IMR-90 (cell line): Measurements from ENCODE around the gene GRIN2A. TPM values are rescaled to one million over a fixed set of nuclear protein-coding genes. Genes with fewer than 3 reads are reported as not detected.

ENCODE experiments used
- ATAC-seq: fragments of 200-7000 bp; cut with Tn5 transposase; 2 replicates; pipeline ENCODE4 v1.9.1; 2020; ENCODE audit warnings: low read depth, mild to moderate bottlenecking, moderate library complexity
- BruUV-seq: library from RNA; stranded (reverse); fragments of 400-500 nt; replicated peaks from 2 replicates; lab custom pipeline; 2021; lab: Mats Ljungman, UMichigan
- CTCF ChIA-PET: fragments of 300-600 bp; formaldehyde crosslinking; extraction: SDS; loops from one replicate; lab custom pipeline; 2021; ENCODE audit warnings: antibody characterized with exemption; lab: Yijun Ruan, JAX
- POLR2A ChIA-PET: fragments of 300-600 bp; sonication (Branson Sonifier 250); formaldehyde crosslinking; loops from one replicate; lab custom pipeline; 2022; ENCODE audit warnings: antibody characterized with exemption; ENCODE audit not compliant: unreplicated experiment; lab: Charles Lee
- DNase-seq: peaks from one replicate; pipeline ENCODE4 v3.0.0; 2013
- H2AFZ ChIP-seq: replicated peaks from 2 replicates; pipeline ENCODE3; 2013; ENCODE audit warnings: low read length, mild to moderate bottlenecking; ENCODE audit not compliant: poor library complexity
- H2AK5ac ChIP-seq: 2 replicates; pipeline ENCODE4 v1.6.1; 2013; ENCODE audit warnings: low read depth, low read length, inconsistent platforms
- H2AK9ac ChIP-seq: replicated peaks from 2 replicates; pipeline ENCODE3; 2013; ENCODE audit warnings: mild to moderate bottlenecking, low read depth, low read length, moderate library complexity; ENCODE audit not compliant: poor library complexity
- H2BK120ac ChIP-seq: 2 replicates; pipeline ENCODE4 v1.6.1; 2013; ENCODE audit warnings: low read depth, low read length, inconsistent platforms
- H2BK15ac ChIP-seq: 3 replicates; pipeline ENCODE4 v1.6.1; 2013; ENCODE audit warnings: low read depth, low read length, inconsistent platforms
- H2BK20ac ChIP-seq: 2 replicates; pipeline ENCODE4 v1.6.1; 2013; ENCODE audit warnings: low read depth, mild to moderate bottlenecking, inconsistent platforms, low read length, moderate library complexity
- H2BK5ac ChIP-seq: 2 replicates; pipeline ENCODE4 v1.6.1; 2013; ENCODE audit warnings: mild to moderate bottlenecking, low read depth, low read length, inconsistent platforms; ENCODE audit not compliant: poor library complexity, severe bottlenecking
- H3K14ac ChIP-seq: replicated peaks from 2 replicates; pipeline ENCODE4 v1.6.1; 2013; ENCODE audit warnings: low read depth, low read length, inconsistent platforms
- H3K18ac ChIP-seq: 2 replicates; pipeline ENCODE4 v1.6.1; 2013; ENCODE audit warnings: low read depth, low read length, control low read depth
- H3K23ac ChIP-seq: 2 replicates; pipeline ENCODE4 v1.6.1; 2013; ENCODE audit warnings: low read depth, low read length, inconsistent platforms
- H3K27ac ChIP-seq: 2 replicates; pipeline ENCODE4 v1.5.1; 2013; ENCODE audit warnings: mild to moderate bottlenecking, control low read depth, low read length; ENCODE audit not compliant: insufficient read depth
- H3K27me3 ChIP-seq: 2 replicates; pipeline ENCODE4 v1.6.1; 2013; ENCODE audit warnings: low read length; ENCODE audit not compliant: control insufficient read depth, insufficient read depth
- H3K36me3 ChIP-seq: 2 replicates; pipeline ENCODE4 v1.6.1; 2013; ENCODE audit warnings: low read length, mixed read lengths; ENCODE audit not compliant: control insufficient read depth, insufficient read depth
- H3K4ac ChIP-seq: 2 replicates; pipeline ENCODE4 v1.6.1; 2013; ENCODE audit warnings: low read depth, low read length, inconsistent platforms
- H3K4me1 ChIP-seq: 2 replicates; pipeline ENCODE4 v1.6.1; 2013; ENCODE audit warnings: low read length, mixed read lengths; ENCODE audit not compliant: control insufficient read depth, insufficient read depth
- H3K4me2 ChIP-seq: 2 replicates; pipeline ENCODE4 v1.6.1; 2013; ENCODE audit warnings: low read depth, mild to moderate bottlenecking, control low read depth, low read length, moderate library complexity
- H3K4me3 ChIP-seq: 2 replicates; pipeline ENCODE4 v1.5.1; 2013; ENCODE audit warnings: low read depth, mild to moderate bottlenecking, control low read depth, low read length, moderate library complexity; ENCODE audit not compliant: insufficient read depth
- H3K56ac ChIP-seq: 2 replicates; pipeline ENCODE4 v1.6.1; 2013; ENCODE audit warnings: low read length, inconsistent platforms; ENCODE audit not compliant: insufficient read depth; ENCODE audit errors: extremely low read depth
- H3K79me1 ChIP-seq, 2 experiments: 2 replicates each; pipeline ENCODE4 v1.6.1; 2013; ENCODE audit warnings: low read length in 2 of 2, inconsistent platforms in 1 of 2, low read depth in 1 of 2
- H3K9ac ChIP-seq: 2 replicates; pipeline ENCODE4 v1.6.1; 2013; ENCODE audit warnings: low read depth, low read length, control low read depth
- H3K9me1 ChIP-seq: 2 replicates; pipeline ENCODE4 v1.6.1; 2013; ENCODE audit warnings: low read length, inconsistent platforms; ENCODE audit not compliant: insufficient read depth
- H3K9me3 ChIP-seq: 2 replicates; pipeline ENCODE4 v1.6.1; 2013; ENCODE audit warnings: low read length; ENCODE audit not compliant: control insufficient read depth, insufficient read depth
- H4K20me1 ChIP-seq: 2 replicates; pipeline ENCODE4 v1.6.1; 2013; ENCODE audit warnings: low read length, inconsistent platforms; ENCODE audit not compliant: insufficient read depth
- H4K5ac ChIP-seq: 2 replicates; pipeline ENCODE4 v1.6.1; 2013; ENCODE audit warnings: mild to moderate bottlenecking, low read depth, low read length, control low read depth
- H4K8ac ChIP-seq, 2 experiments: 2 replicates each; pipeline ENCODE4 v1.6.1; 2013; ENCODE audit warnings: low read depth in 2 of 2, low read length in 2 of 2, control low read depth in 1 of 2, inconsistent platforms in 1 of 2
- H4K91ac ChIP-seq: 2 replicates; pipeline ENCODE4 v1.6.1; 2013; ENCODE audit warnings: low read depth, low read length, inconsistent platforms; ENCODE audit not compliant: insufficient read depth
- CEBPB ChIP-seq: IDR thresholded peaks from 2 replicates; pipeline ENCODE4 v1.6.1; 2012; ENCODE audit warnings: low read depth, low read length, improper control_type of control experiment
- ELK1 ChIP-seq: fragments of 150-350 bp; IDR thresholded peaks from 2 replicates; pipeline ENCODE4 v1.6.1; 2016; ENCODE audit warnings: low read depth, mild to moderate bottlenecking, low read length, moderate library complexity, borderline replicate concordance
- POLR2A ChIP-seq: IDR thresholded peaks from 2 replicates; pipeline ENCODE4 v1.6.1; 2012; ENCODE audit warnings: mild to moderate bottlenecking, low read depth, low read length
- SMC3 ChIP-seq: fragments of 150-350 bp; IDR thresholded peaks from 2 replicates; pipeline ENCODE4 v1.6.1; 2016; ENCODE audit warnings: low read depth, mild to moderate bottlenecking, antibody characterized with exemption, low read length, moderate library complexity
- WGBS, 2 experiments: methylation state at CpG; one replicate each; pipeline versions ENCODE4 v1.1.5 to v1.1.7; 2013; ENCODE audit warnings: missing lambda C conversion rate in 2 of 2; ENCODE audit not compliant: insufficient read length in 1 of 2; ENCODE audit errors: extremely low coverage in 2 of 2; 5-methylcytosine and 5-hydroxymethylcytosine counted together
- dilution Hi-C: fragments of 300-500 bp; cut with HindIII; formaldehyde crosslinking; loops from one replicate; pipeline ENCODE4 v1.14.3; 2018; ENCODE audit warnings: low sequenced_read_pairs; ENCODE audit not compliant: unreplicated experiment
- in situ Hi-C: fragments of 300-500 bp; cut with MboI; formaldehyde crosslinking; loops from 3 replicates; pipeline ENCODE4 v1.14.3; 2019; ENCODE audit warnings: low sequenced_read_pairs, inconsistent platforms, mixed read lengths
- intact Hi-C: fragments of 100-400 bp; cut with micrococcal nuclease; formaldehyde crosslinking; loops from 2 replicates; pipeline ENCODE4 v1.10.0; 2022
- polyA plus RNA-seq, 3 experiments: library from polyadenylated mRNA; depleted of rRNA; stranded (reverse); fragments of >200 nt; gene quantifications; 2 replicates each; pipeline ENCODE4 v1.2.3, GENCODE V29; 2012; ENCODE audit warnings: low replicate concordance in 1 of 3
- total RNA-seq: library from RNA; depleted of rRNA; stranded (reverse); fragments of >200 nt; gene quantifications from 2 replicates; pipeline ENCODE4 v1.2.3, GENCODE V29; 2012

Gene GRIN2A
- total and polyA plus RNA-seq, 2 of the 4 experiments (the other 2 are of a cell fraction) = under 0.01 TPM; not detected in 1

- no peak for DNase-seq
These were observed 247.3 kb downstream of the GRIN2A start for GRCh38 chr16:9934723-9935508.

More at GRCh38 chr16:9934723-9935508, 247.3 kb downstream of the GRIN2A start:
- no CpG with 5 or more reads among the region's 8 CpGs for WGBS, 2 experiments
- ChIA-PET CTCF (no interaction called here), POLR2A (no interaction called here)
- Histone ChIP-seq H4K20me1 (no peaks in the 10 kb centered on the region), H3K27ac (no peak overlapping the region), H4K5ac (no peak overlapping the region), H4K91ac (no peak overlapping the region), H3K9me3 (peaks cover 11% of the 10 kb centered on the region; the same call in 1 of the 2 replicates), H2BK15ac (no peak overlapping the region), H2BK5ac (no peak overlapping the region), H3K23ac (no peak overlapping the region), H3K27me3 (no peaks in the 10 kb centered on the region), H3K18ac (no peak overlapping the region), H2BK20ac (no peak overlapping the region), H3K9ac (no peak overlapping the region), H2AK5ac (no peak overlapping the region), H3K79me1 (no peaks in the 10 kb centered on the region), H3K4me3 (no peak overlapping the region), H3K56ac (no peak overlapping the region), H3K36me3 (no peaks in the 10 kb centered on the region), H4K8ac (no peak overlapping the region), H2AK9ac (no peak overlapping the region), H3K4ac (no peak overlapping the region), H3K9me1 (no peaks in the 10 kb centered on the region), H3K4me1 (no peaks in the 10 kb centered on the region), H2AFZ (no peak overlapping the region), H3K4me2 (no peak overlapping the region), H3K14ac (no peak overlapping the region), H2BK120ac (no peak overlapping the region)
- no TSS peak for BruUV-seq
- TF ChIP-seq ELK1 (no peak), POLR2A (no peak), SMC3 (no peak), CEBPB (peak; percentile 87)
- no peak for ATAC-seq
- in situ Hi-C loops = no loop called here
- intact Hi-C loops = no loop called here
- dilution Hi-C loops = no loop called here
